Astrocyte (in vitro differentiated cells and primary cell): Measurements from ENCODE around the gene CTNND1. TPM values are rescaled to one million over a fixed set of nuclear protein-coding genes. Genes with fewer than 3 reads are reported as not detected.

Experiments used
- DNase-seq: peaks from one replicate; pipeline ENCODE4 v3.0.0-alpha.2; 2010; ENCODE audit warnings: low read depth
- FAIRE-seq: peaks from 2 replicates; lab custom pipeline; 2011; peaks lifted over from hg19 to GRCh38; lab: Jason Lieb, UNC
- H2AFZ ChIP-seq: 2 replicates; pipeline ENCODE4 v1.6.0; 2012; ENCODE audit warnings: low read depth, low read length, inconsistent platforms
- H3K27ac ChIP-seq: 2 replicates; pipeline ENCODE4 v1.5.1; 2011; ENCODE audit warnings: low read depth, low read length, inconsistent platforms
- H3K27me3 ChIP-seq: 2 replicates; pipeline ENCODE4 v1.6.0; 2011; ENCODE audit warnings: low read length, inconsistent platforms; ENCODE audit not compliant: insufficient read depth
- H3K36me3 ChIP-seq: 2 replicates; pipeline ENCODE4 v1.5.1; 2011; ENCODE audit warnings: low read length, inconsistent platforms; ENCODE audit not compliant: insufficient read depth
- H3K4me1 ChIP-seq: 2 replicates; pipeline ENCODE4 v1.5.1; 2011; ENCODE audit warnings: low read length, inconsistent platforms; ENCODE audit not compliant: insufficient read depth
- H3K4me2 ChIP-seq: 2 replicates; pipeline ENCODE4 v1.6.0; 2012; ENCODE audit warnings: low read length, inconsistent platforms
- H3K4me3 ChIP-seq: 2 replicates; pipeline ENCODE4 v1.5.1; 2011; ENCODE audit warnings: low read depth, mild to moderate bottlenecking, low read length, inconsistent platforms; ENCODE audit not compliant: insufficient read depth
- H3K79me2 ChIP-seq: 2 replicates; pipeline ENCODE4 v1.6.0; 2012; ENCODE audit warnings: mild to moderate bottlenecking, low read length, inconsistent platforms; ENCODE audit not compliant: insufficient read depth
- H3K9ac ChIP-seq: 2 replicates; pipeline ENCODE4 v1.6.0; 2012; ENCODE audit warnings: mild to moderate bottlenecking, low read length, inconsistent platforms
- H3K9me3 ChIP-seq: 2 replicates; pipeline ENCODE4 v1.5.1; 2012; ENCODE audit warnings: low read depth, mild to moderate bottlenecking, low read length, inconsistent platforms; ENCODE audit not compliant: insufficient read depth
- H4K20me1 ChIP-seq: 2 replicates; pipeline ENCODE4 v1.6.0; 2012; ENCODE audit warnings: low read length, inconsistent platforms; ENCODE audit not compliant: insufficient read depth
- H3K27ac Mint-ChIP-seq: one replicate; pipeline ENCODE4 v1.8.0; 2021; ENCODE audit warnings: mild to moderate bottlenecking, mixed read lengths; ENCODE audit not compliant: unreplicated experiment
- H3K27me3 Mint-ChIP-seq: one replicate; pipeline ENCODE4 v1.8.0; 2021; ENCODE audit warnings: low read depth, mixed read lengths; ENCODE audit not compliant: unreplicated experiment
- H3K36me3 Mint-ChIP-seq: one replicate; pipeline ENCODE4 v1.8.0; 2021; ENCODE audit warnings: low read depth, mixed read lengths; ENCODE audit not compliant: unreplicated experiment
- H3K4me1 Mint-ChIP-seq: one replicate; pipeline ENCODE4 v1.8.0; 2021; ENCODE audit warnings: low read depth, mixed read lengths; ENCODE audit not compliant: unreplicated experiment
- H3K4me3 Mint-ChIP-seq: one replicate; pipeline ENCODE4 v1.8.0; 2021; ENCODE audit warnings: mild to moderate bottlenecking, moderate library complexity, mixed read lengths; ENCODE audit not compliant: unreplicated experiment
- H3K9me3 Mint-ChIP-seq: one replicate; pipeline ENCODE4 v1.8.0; 2021; ENCODE audit warnings: mild to moderate bottlenecking, mixed read lengths; ENCODE audit not compliant: unreplicated experiment
- CTCF ChIP-seq: IDR thresholded peaks from 2 replicates; pipeline ENCODE4 v1.5.1; 2011; ENCODE audit warnings: low read depth, mild to moderate bottlenecking, inconsistent platforms, low read length, moderate library complexity; ENCODE audit not compliant: insufficient read depth
- EZH2 ChIP-seq: IDR thresholded peaks from 2 replicates; pipeline ENCODE4 v1.6.1; 2012; ENCODE audit warnings: mild to moderate bottlenecking, low read length, inconsistent platforms; ENCODE audit not compliant: insufficient read depth
- total RNA-seq: library from RNA; stranded (reverse); gene quantifications from 2 replicates; pipeline ENCODE4 v1.2.1, GENCODE V29; 2021

The CTNND1 gene
- total RNA-seq, 1 donor from 2014 or later = 235 TPM

GRCh38 chr11:57800444-57801182 lies 39.0 kb downstream of the CTNND1 start:
- peak overlapping the region; percentile 75 for H3K27ac Mint-ChIP-seq
- TF ChIP-seq CTCF (peak; percentile 93), EZH2 (no peak)
- FAIRE-seq = peak; percentile 76
- Histone ChIP-seq H3K36me3 (peaks cover 58% of the 10 kb centered on the region), H3K4me3 (no peak overlapping the region), H3K9me3 (no peaks in the 10 kb centered on the region), H4K20me1 (peaks cover 76% of the 10 kb centered on the region), H3K27ac (no peak overlapping the region), H3K79me2 (peaks cover 82% of the 10 kb centered on the region), H3K27me3 (no peaks in the 10 kb centered on the region), H3K9ac (peak overlapping the region; percentile 23), H2AFZ (no peak overlapping the region), H3K4me1 (peaks cover 18% of the 10 kb centered on the region), H3K4me2 (no peak overlapping the region)
- H3K4me3 Mint-ChIP-seq = peak overlapping the region; percentile 72
- no peaks in the 10 kb centered on the region for H3K27me3 Mint-ChIP-seq
- peaks cover 52% of the 10 kb centered on the region for H3K4me1 Mint-ChIP-seq
- peaks cover 37% of the 10 kb centered on the region for H3K36me3 Mint-ChIP-seq
- DNase-seq = peak; percentile 42
- no peaks in the 10 kb centered on the region for H3K9me3 Mint-ChIP-seq

- no peak for FAIRE-seq
- no peak overlapping the region for H3K27ac Mint-ChIP-seq
- H3K9me3 ChIP-seq = no peaks in the 10 kb centered on the region
- H3K27me3 ChIP-seq = no peaks in the 10 kb centered on the region
- H3K9ac ChIP-seq = peak overlapping the region; percentile 23
- H3K79me2 ChIP-seq = peaks cover 82% of the 10 kb centered on the region
- no peak for TF ChIP-seq CTCF
- no peak for TF ChIP-seq EZH2
- peaks cover 51% of the 10 kb centered on the region for H3K4me1 Mint-ChIP-seq
- no peak for DNase-seq
- H2AFZ ChIP-seq = no peak overlapping the region
- H3K9me3 Mint-ChIP-seq = no peaks in the 10 kb centered on the region
- H3K27me3 Mint-ChIP-seq = no peaks in the 10 kb centered on the region
- peaks cover 36% of the 10 kb centered on the region for H3K36me3 Mint-ChIP-seq
- no peak overlapping the region for H3K27ac ChIP-seq
- H3K4me1 ChIP-seq = peaks cover 18% of the 10 kb centered on the region
- H4K20me1 ChIP-seq = peaks cover 77% of the 10 kb centered on the region
- H3K4me3 ChIP-seq = no peak overlapping the region
- H3K36me3 ChIP-seq = peaks cover 58% of the 10 kb centered on the region
- H3K4me2 ChIP-seq = no peak overlapping the region
- H3K4me3 Mint-ChIP-seq = no peak overlapping the region
These were observed 39.5 kb downstream of the CTNND1 start for GRCh38 chr11:57801183-57801485.

GRCh38 chr11:57802411-57802810 lies 40.8 kb downstream of the CTNND1 start:
- peaks cover 51% of the 10 kb centered on the region for H3K4me1 Mint-ChIP-seq
- H3K4me3 Mint-ChIP-seq = no peak overlapping the region
- no peak overlapping the region for H2AFZ ChIP-seq
- no peaks in the 10 kb centered on the region for H3K9me3 Mint-ChIP-seq
- H4K20me1 ChIP-seq = peaks cover 74% of the 10 kb centered on the region
- TF ChIP-seq CTCF (no peak), EZH2 (no peak)
- peaks cover 60% of the 10 kb centered on the region for H3K36me3 ChIP-seq
- H3K4me2 ChIP-seq = no peak overlapping the region
- no peak overlapping the region for H3K27ac ChIP-seq
- H3K4me3 ChIP-seq = no peak overlapping the region
- FAIRE-seq = no peak
- peaks cover 18% of the 10 kb centered on the region for H3K4me1 ChIP-seq
- peak overlapping the region; percentile 43 for H3K27ac Mint-ChIP-seq
- no peak overlapping the region for H3K9ac ChIP-seq
- H3K27me3 ChIP-seq = no peaks in the 10 kb centered on the region
- no peaks in the 10 kb centered on the region for H3K9me3 ChIP-seq
- no peaks in the 10 kb centered on the region for H3K27me3 Mint-ChIP-seq
- H3K79me2 ChIP-seq = peaks cover 78% of the 10 kb centered on the region
- no peak for DNase-seq
- H3K36me3 Mint-ChIP-seq = peaks cover 36% of the 10 kb centered on the region
